OCI-LY3 (cell line): ENCODE data around the gene TF.

Experiments
- EZH2phosphoT487 ChIP-seq: fragments of 200-600 bp; shearing (Covaris generic); IDR thresholded peaks from 2 replicates; pipeline ENCODE4 v1.6.1; 2018; ENCODE audit warnings: antibody characterized with exemption, mixed run types, low read depth
- TF ChIP-seq, protein P1 (sequence below): fragments of 200-600, 300-600 bp; sonication (generic); IDR thresholded peaks from 2 replicates; pipeline ENCODE4 v1.5.1; 2014; ENCODE audit warnings: antibody characterized with exemption, low read length, low read depth

DNA sequence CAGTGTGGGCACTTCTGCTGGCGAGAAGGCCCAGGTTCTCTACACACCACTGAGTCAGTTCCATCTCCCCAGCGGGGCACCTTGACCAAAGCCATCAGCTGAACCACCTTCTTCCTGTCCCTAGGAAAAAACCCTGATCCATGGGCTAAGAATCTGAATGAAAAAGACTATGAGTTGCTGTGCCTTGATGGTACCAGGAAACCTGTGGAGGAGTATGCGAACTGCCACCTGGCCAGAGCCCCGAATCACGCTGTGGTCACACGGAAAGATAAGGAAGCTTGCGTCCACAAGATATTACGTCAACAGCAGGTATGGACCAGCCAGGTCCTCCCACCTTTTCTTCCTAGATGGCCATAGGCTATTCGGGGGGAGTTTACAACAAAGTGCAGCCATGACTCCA lies 29.1 kb downstream of the TF start:
- TF ChIP-seq, protein P1, sequence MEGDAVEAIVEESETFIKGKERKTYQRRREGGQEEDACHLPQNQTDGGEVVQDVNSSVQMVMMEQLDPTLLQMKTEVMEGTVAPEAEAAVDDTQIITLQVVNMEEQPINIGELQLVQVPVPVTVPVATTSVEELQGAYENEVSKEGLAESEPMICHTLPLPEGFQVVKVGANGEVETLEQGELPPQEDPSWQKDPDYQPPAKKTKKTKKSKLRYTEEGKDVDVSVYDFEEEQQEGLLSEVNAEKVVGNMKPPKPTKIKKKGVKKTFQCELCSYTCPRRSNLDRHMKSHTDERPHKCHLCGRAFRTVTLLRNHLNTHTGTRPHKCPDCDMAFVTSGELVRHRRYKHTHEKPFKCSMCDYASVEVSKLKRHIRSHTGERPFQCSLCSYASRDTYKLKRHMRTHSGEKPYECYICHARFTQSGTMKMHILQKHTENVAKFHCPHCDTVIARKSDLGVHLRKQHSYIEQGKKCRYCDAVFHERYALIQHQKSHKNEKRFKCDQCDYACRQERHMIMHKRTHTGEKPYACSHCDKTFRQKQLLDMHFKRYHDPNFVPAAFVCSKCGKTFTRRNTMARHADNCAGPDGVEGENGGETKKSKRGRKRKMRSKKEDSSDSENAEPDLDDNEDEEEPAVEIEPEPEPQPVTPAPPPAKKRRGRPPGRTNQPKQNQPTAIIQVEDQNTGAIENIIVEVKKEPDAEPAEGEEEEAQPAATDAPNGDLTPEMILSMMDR, result no peak
- no peak for TF ChIP-seq EZH2phosphoT487
